Stimulated activated naive CD8-positive, alpha-beta T cell treated with anti-CD3 and anti-CD28 coated beads, Interleukin-15, Interleukin-2, amounts not matched to agents 100 ng/mL and 50 ng/mL, for 24 hours (primary cell): ENCODE measurements around the gene ZRANB3.
"Not testable (repeated sequence)": the region's sequence is repeated elsewhere in the genome, so short reads cannot be mapped to it uniquely, and the experiment has no call there.

Experiments used
- H3K27ac Mint-ChIP-seq: one replicate; pipeline ENCODE4 v1.8.0; 2021; ENCODE audit warnings: mild to moderate bottlenecking, mixed read lengths
- H3K27me3 Mint-ChIP-seq: one replicate; pipeline ENCODE4 v1.8.0; 2021; ENCODE audit warnings: mixed read lengths
- H3K36me3 Mint-ChIP-seq: one replicate; pipeline ENCODE4 v1.8.0; 2021; ENCODE audit warnings: low read depth, mixed read lengths
- H3K4me1 Mint-ChIP-seq: one replicate; pipeline ENCODE4 v1.8.0; 2021; ENCODE audit warnings: low read depth, mixed read lengths
- H3K4me3 Mint-ChIP-seq: one replicate; pipeline ENCODE4 v1.8.0; 2021; ENCODE audit warnings: mild to moderate bottlenecking, mixed read lengths
- H3K9me3 Mint-ChIP-seq: one replicate; pipeline ENCODE4 v1.8.0; 2021; ENCODE audit warnings: mixed read lengths

ZRANB3 gene

DNA sequence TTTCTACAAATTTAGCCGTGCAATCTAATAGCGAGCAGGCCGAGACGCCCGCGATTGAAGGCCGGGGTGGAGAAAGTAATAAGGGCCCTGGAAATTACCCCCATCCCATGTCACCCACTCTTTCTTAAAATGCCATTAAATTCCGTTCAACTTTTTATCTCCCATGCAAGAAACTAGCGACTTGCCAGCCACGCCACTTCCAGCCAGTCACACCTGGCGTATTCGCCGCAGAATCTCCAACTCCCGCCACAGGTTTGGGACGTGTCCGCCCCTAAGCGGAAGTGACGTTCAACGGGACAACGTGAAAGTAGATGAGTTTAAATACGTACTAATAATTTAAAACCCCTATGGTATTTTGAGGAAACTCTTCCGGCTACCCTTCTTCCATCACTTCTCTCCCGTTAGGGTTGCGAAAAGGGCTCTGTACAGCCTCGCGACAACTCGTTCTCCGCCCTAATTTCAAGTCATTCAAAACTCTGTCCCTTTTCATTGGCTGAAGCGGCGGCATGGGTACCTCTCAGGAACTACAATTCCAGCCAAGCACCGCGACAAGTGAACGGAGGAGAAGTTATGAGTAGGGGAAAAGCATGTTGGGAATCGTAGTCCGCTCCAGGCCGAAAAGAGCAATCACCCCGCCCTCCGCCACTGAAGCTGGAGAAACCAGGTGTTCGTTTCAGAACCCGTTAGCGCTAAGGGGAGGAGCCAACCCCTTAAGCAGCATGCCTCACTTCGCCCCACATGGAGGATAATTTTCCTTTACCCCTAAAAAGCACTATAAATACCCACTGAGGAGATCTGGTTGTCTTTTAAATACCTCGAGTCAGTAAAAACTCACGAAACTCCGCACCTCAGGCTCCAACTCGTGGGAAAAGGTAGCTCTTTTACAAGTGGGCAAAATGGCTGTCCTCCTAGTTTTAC lies at the start of gene ZRANB3:
Gene ZRANB3, minus strand, starts transcription at position 906 of the 918 bp plus-strand sequence.
- Mint-ChIP-seq H3K27ac (peak within 1 kb of the TSS; percentile 89), H3K36me3 (peaks cover 12% of the 10 kb centered on the region), H3K4me1 (peaks cover 46% of the 10 kb centered on the region), H3K4me3 (no peak within 1 kb of the TSS), H3K9me3 (no peaks in the 10 kb centered on the region), H3K27me3 (no peaks in the 10 kb centered on the region)

DNA sequence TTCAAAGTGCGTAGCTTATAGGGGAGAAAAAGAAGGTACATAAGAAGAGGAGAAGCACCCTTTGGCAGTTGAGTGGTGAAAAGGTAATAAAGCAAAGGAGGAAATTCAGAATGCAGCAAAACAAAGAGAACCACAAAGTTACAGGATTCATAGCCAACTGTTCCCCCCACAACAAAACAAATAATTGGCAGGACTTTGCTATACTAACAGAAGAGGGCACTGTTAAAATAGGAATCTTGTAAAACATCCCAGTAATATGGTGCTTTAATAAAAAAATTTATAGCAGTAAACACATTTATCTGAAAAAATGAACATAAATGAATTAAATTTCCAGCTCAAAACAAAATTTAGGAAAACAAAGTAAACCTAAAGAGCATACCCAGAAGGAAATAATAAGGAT lies 42.6 kb upstream of the ZRANB3 start:
- no peak overlapping the region for H3K27ac Mint-ChIP-seq
- no peaks in the 10 kb centered on the region for H3K9me3 Mint-ChIP-seq
- H3K4me3 Mint-ChIP-seq: no peak overlapping the region
- H3K27me3 Mint-ChIP-seq: no peaks in the 10 kb centered on the region
- H3K36me3 Mint-ChIP-seq: peaks cover 25% of the 10 kb centered on the region
- no peaks in the 10 kb centered on the region for H3K4me1 Mint-ChIP-seq

DNA sequence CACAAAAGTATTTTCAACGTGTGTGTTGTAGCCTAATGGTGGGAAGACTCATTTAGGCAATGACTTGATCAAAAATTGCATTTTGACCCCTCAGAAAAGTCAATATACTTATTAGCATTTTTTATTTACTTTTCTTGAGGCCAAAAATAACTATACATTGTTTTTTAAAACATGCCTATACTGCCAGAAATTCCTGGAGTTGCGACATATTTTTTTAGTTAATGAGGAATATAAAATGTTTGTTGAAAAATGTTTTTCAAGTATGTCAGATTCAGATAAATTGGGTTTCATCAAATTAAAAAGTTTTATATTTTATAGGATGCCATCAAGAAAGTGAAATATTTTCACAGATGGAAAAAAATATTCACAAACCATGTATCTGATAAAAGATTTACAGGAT lies 39.9 kb upstream of the ZRANB3 start:
- H3K36me3 Mint-ChIP-seq: peaks cover 29% of the 10 kb centered on the region
- H3K27ac Mint-ChIP-seq: no peak overlapping the region
- no peak overlapping the region for H3K4me3 Mint-ChIP-seq

DNA sequence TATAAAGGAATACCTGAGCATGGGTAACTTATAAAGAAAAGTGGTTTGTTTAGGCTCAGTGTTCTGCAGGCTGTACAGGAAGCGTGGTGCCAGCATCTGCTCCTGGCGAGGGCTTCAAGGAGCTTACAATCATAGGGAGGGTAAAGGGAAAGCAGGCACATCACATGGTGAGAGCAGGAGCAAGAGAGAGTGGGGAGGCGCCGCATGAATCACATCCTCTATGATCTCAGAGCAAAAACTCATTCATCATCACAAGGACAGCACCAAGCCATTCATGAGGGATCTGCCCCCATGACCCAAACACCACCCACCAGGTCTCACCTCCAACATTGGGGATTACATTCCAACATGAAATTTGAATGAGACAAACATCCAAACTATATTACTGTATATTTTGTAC lies 32.8 kb upstream of the ZRANB3 start:
- Mint-ChIP-seq H3K4me3 (no peak overlapping the region), H3K36me3 (peaks cover 40% of the 10 kb centered on the region), H3K4me1 (peaks cover 12% of the 10 kb centered on the region), H3K27ac (no peak overlapping the region), H3K9me3 (no peaks in the 10 kb centered on the region), H3K27me3 (no peaks in the 10 kb centered on the region)

More for the DNA sequence above, 39.9 kb upstream of the ZRANB3 start:
- no peaks in the 10 kb centered on the region for H3K9me3 Mint-ChIP-seq
- H3K4me1 Mint-ChIP-seq: no peaks in the 10 kb centered on the region
- H3K27me3 Mint-ChIP-seq: no peaks in the 10 kb centered on the region

DNA sequence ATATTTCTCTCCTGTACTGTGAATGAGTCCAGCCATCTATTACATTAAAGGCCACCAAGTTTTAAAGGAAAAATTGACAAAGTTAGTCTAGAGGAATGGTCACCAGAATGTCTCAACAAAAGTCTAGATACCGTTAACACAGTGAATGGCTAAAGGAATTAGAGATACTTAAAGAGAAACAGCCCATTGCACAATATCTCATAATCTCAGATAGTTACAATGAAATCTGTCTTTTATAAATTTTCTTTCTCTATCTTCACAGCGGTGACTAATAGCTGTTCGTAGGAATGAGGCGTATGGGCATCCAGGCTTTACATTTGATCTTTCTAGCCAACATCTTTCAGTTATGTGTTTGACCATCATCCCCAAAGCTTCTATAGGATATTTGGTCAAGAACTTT lies 30.9 kb upstream of the ZRANB3 start:
- Mint-ChIP-seq H3K27ac (no peak overlapping the region), H3K4me3 (no peak overlapping the region), H3K9me3 (no peaks in the 10 kb centered on the region), H3K4me1 (peaks cover 12% of the 10 kb centered on the region), H3K27me3 (no peaks in the 10 kb centered on the region), H3K36me3 (peaks cover 38% of the 10 kb centered on the region)

DNA sequence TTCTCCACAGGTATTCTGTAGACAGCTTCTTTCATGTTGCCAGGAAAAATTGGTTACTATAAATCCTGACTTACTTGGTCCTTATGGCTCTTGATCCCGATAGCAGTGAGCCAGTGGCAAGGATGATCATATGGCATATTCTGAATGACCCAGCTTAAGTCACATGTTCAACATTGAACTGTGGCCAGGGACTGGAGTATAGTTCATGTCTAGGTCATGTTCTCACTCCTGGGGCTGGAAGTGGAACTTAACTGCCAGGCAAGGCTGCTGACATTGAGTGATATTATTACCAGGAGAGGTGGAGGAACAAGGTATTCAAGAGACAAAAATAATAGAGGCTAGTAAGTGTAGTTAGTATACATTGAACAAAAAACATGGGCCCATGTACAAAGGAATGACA lies 26.5 kb upstream of the ZRANB3 start:
- H3K27me3 Mint-ChIP-seq: no peaks in the 10 kb centered on the region
- no peak overlapping the region for H3K27ac Mint-ChIP-seq
- H3K4me1 Mint-ChIP-seq: peaks cover 3% of the 10 kb centered on the region
- H3K9me3 Mint-ChIP-seq: no peaks in the 10 kb centered on the region
- H3K4me3 Mint-ChIP-seq: no peak overlapping the region
- peaks cover 26% of the 10 kb centered on the region for H3K36me3 Mint-ChIP-seq

DNA sequence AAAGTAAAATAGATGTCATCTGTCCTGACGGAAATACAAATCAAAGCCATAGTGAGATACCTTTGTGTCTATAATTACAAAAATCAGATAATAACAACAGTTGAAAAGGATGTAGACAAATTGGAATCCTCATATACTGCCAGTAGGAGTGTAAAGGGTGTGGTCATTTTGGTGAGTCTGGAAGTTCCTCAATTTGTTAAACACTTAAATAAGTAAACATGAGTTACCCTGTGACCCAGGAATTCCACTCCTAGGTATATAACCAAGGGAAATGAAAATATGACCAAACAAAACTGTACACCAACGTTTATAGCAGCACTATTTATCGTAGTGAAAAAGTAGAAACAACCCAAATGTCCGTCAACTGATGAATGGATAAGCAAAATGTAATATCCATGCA lies 24.3 kb upstream of the ZRANB3 start:
- no peaks in the 10 kb centered on the region for H3K27me3 Mint-ChIP-seq
- no peak overlapping the region for H3K4me3 Mint-ChIP-seq
- H3K9me3 Mint-ChIP-seq: no peaks in the 10 kb centered on the region
- H3K27ac Mint-ChIP-seq: no peak overlapping the region
- H3K36me3 Mint-ChIP-seq: peaks cover 22% of the 10 kb centered on the region
- peaks cover 8% of the 10 kb centered on the region for H3K4me1 Mint-ChIP-seq

DNA sequence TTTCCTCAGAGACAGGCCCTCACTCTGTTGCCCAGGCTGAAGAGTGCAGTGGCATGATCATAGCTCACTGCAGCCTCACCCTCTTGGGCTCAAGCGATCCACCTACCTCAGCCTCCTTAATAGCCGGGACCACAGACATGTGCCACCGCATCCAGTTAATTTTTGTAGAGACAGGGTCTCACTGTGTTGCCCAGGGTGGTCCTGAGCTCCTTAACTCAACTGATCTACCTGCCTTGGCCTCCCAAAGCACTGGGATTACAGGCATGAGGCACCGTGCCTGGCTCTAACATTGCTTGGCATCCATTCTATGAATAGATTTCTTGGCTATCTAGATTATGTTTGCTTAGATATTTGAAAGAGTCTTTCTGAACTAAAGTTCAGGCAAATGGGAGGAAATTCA lies 21.9 kb upstream of the ZRANB3 start:
- Mint-ChIP-seq H3K27ac (no peak overlapping the region), H3K4me3 (no peak overlapping the region), H3K4me1 (peaks cover 9% of the 10 kb centered on the region), H3K9me3 (no peaks in the 10 kb centered on the region), H3K27me3 (no peaks in the 10 kb centered on the region), H3K36me3 (peaks cover 19% of the 10 kb centered on the region)

DNA sequence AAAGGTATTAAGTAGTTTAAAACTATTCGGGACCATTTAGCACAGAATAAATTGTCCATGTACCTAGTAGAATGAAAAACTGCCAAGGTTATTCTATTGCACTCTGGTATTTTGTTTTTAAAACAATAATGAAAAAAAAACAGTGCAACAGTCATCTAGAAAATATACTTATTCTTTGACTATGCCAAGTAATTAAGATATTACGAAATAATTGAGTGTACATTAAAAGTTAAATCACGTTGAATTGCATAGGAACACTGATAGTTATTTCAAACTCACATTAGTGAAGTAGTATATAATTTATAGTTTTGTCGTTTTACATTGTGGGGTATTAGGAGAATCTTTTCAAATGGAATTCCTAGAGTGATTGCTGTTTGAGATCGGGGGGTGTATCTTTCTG lies 20.3 kb upstream of the ZRANB3 start:
- Mint-ChIP-seq H3K36me3 (peaks cover 19% of the 10 kb centered on the region), H3K4me1 (peaks cover 14% of the 10 kb centered on the region), H3K4me3 (no peak overlapping the region), H3K27me3 (no peaks in the 10 kb centered on the region), H3K9me3 (no peaks in the 10 kb centered on the region), H3K27ac (no peak overlapping the region)

DNA sequence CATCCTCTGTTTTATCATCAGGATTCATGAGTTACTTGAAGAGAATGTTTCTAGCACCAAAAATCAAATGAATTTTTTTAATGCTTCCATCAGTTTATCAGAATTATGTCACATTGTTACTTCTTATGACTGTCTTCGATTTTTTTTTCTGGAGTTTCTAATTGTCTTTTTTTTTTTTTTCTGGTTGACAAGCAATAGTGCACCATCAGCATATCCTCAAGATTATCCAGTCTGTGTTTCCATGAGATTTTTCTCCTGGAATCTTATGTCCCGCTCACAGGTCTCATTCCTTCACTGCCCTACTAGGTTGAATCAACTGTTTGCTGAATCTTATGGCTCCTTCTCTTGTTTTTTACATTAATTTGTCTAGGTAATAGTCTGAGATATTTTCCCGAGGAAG lies 16.3 kb upstream of the ZRANB3 start:
- no peak overlapping the region for H3K4me3 Mint-ChIP-seq
- no peaks in the 10 kb centered on the region for H3K9me3 Mint-ChIP-seq
- peaks cover 4% of the 10 kb centered on the region for H3K36me3 Mint-ChIP-seq
- H3K27ac Mint-ChIP-seq: no peak overlapping the region
- no peaks in the 10 kb centered on the region for H3K27me3 Mint-ChIP-seq
- peaks cover 24% of the 10 kb centered on the region for H3K4me1 Mint-ChIP-seq

DNA sequence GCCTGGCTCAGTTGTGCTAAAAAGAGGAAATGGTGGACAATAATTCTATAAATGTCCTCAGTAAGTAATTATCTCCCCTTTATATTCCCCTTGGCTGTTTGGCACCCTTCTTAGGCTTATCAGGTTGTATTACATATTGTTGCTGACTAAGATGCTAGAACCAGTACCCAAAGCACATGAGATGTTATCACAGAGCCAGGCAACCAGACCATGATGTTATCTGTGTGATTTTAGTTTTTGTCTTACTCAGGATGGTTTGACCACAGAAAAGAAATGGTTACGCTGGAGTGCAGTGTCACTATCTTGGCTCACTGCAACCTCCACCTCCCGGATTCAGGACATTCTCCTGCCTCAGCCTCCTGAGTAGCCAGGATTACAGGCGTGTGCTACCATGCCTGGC lies 15.4 kb upstream of the ZRANB3 start:
- Mint-ChIP-seq H3K27me3 (no peaks in the 10 kb centered on the region), H3K27ac (no peak overlapping the region), H3K36me3 (peaks cover 4% of the 10 kb centered on the region), H3K4me1 (peaks cover 24% of the 10 kb centered on the region), H3K4me3 (no peak overlapping the region), H3K9me3 (no peaks in the 10 kb centered on the region)

DNA sequence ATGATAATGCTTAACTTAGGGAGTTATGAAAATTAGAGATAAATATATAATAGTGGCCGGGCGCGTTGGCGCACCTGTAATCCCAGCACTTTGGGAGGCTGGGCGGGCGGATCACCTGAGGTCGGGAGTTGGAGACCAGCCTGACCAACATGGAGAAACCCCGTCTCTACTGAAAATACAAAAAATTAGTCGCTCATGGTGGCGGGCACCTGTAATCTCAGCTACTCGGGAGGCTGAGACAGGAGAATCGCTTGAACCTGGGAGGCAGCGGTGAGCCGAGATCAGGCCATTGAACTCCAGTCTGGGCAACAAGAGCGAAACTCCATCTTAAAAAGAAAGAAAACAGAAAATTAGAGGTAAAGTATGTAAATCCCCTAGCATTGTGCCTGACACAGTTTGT lies 2.5 kb upstream of the ZRANB3 start:
- H3K36me3 Mint-ChIP-seq: peaks cover 13% of the 10 kb centered on the region
- H3K27ac Mint-ChIP-seq: not testable (repeated sequence)

DNA sequence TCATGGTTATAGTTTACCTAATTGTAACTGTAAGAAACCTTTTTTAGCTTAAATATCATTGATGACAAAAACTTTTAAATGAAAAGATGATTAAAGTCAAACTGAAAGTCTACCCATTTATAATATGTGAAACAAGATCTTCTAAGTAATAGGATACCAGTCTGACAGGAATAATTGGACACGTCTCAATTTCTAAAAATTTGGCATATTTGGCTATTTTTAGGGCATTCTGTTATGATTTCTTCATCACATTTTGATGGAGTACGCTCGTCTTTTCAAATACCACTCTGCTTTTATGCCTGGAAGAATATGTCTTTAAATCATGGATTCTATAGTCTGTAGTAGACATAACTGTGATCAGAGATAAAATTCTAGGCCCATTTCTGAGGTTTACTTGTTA lies 1.6 kb upstream of the ZRANB3 start:
- Mint-ChIP-seq H3K27me3 (no peaks in the 10 kb centered on the region), H3K27ac (peak overlapping the region; percentile 72), H3K4me3 (no peak overlapping the region), H3K9me3 (no peaks in the 10 kb centered on the region), H3K36me3 (peaks cover 9% of the 10 kb centered on the region), H3K4me1 (peaks cover 42% of the 10 kb centered on the region)

More for the DNA sequence above, 2.5 kb upstream of the ZRANB3 start:
- H3K27me3 Mint-ChIP-seq, H3K4me3 Mint-ChIP-seq, H3K9me3 Mint-ChIP-seq: not testable (repeated sequence)
- peaks cover 36% of the 10 kb centered on the region for H3K4me1 Mint-ChIP-seq

DNA sequence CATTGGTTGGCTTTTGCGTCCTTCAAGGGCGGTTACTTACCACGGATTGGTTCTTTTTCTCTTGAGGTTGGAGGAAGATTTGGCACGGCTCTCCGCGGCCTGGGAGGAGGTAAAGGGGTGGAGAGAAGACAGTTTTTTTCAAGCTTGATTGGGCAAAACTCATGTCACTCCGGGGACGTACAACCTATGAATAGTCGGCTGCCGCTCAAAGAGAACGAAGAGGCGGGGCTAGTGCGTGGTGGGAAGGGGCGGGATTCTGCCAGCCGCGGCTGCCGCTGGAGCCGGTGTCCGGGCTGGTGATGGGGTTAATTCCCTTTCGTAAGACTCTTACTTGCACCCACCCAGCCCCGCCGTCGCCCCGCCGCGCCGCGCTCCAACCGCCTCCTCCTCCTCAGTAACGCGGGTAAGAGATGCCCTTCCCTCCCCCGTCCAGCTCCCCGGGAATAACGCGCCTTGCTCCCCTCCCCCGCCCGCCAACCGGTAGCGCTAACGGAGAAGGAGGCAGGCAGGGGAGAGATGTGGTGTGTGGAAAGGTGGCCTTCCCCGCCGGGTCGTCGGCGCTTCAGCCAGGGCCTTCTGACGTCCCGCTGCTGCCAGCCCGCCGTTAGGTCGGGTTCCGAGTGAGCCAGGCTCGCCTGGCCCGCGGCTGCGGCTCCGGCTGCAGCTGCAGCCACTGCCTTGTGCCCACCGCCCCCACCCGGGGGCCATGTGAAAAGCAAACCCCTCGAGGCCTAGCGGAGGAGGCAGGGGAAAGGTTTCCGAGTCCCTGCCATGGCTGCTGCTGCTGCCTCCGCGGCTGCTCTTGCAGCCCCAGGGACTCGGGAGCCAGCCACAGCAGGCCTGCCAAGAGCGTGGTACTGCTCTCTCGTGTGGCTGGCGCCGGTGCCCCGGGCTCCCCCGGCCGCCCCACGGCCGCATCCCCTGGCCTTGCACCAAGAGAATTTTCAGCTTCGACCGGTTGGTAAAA lies 496 bp upstream of the ZRANB3 start, which contains the start of gene R3HDM1:
Gene R3HDM1, plus strand, starts transcription at position 254 of the 967 bp plus-strand sequence. CDS start 73,362 bp downstream, outside the sequence.
- no peak within 1 kb of the TSS for H3K4me3 Mint-ChIP-seq
- H3K4me1 Mint-ChIP-seq: peaks cover 42% of the 10 kb centered on the region
- peak within 1 kb of the TSS; percentile 89 for H3K27ac Mint-ChIP-seq

DNA sequence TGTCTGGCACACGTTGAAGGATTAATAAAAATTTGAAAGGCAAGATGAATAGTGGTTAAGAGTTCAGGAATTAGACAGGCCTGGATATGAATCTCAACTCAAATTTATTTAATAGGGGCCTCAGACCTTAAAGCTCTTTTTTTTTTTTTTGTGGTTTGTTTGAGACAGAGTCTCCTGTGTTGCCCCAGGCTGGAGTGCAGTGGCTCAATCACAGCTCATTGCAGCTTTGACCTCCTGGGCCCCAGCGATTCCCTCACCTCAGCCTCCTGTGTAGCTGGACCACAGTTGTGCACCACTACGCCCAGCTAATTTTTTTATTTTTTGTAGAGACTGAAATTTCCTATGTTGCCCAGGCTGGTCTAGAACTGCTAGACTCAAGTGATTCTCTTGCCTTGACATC lies 3.0 kb downstream of the ZRANB3 start:
- H3K27ac Mint-ChIP-seq: no peak overlapping the region
- peaks cover 35% of the 10 kb centered on the region for H3K4me1 Mint-ChIP-seq
- H3K4me3 Mint-ChIP-seq: no peak overlapping the region
- H3K27me3 Mint-ChIP-seq: no peaks in the 10 kb centered on the region
- no peaks in the 10 kb centered on the region for H3K9me3 Mint-ChIP-seq
- peaks cover 22% of the 10 kb centered on the region for H3K36me3 Mint-ChIP-seq

More for the DNA sequence above, 496 bp upstream of the ZRANB3 start, which contains the start of gene R3HDM1:
- Mint-ChIP-seq H3K36me3 (peaks cover 13% of the 10 kb centered on the region), H3K27me3 (no peaks in the 10 kb centered on the region), H3K9me3 (no peaks in the 10 kb centered on the region)
